ENCODE measurements around the gene TMEM171. TPM values are rescaled to one million over a fixed set of nuclear protein-coding genes. Genes with fewer than 3 reads are reported as not detected.

The TMEM171 gene
- total RNA-seq, 1 experiment from 2014 or later = 20.8 TPM

DNA sequence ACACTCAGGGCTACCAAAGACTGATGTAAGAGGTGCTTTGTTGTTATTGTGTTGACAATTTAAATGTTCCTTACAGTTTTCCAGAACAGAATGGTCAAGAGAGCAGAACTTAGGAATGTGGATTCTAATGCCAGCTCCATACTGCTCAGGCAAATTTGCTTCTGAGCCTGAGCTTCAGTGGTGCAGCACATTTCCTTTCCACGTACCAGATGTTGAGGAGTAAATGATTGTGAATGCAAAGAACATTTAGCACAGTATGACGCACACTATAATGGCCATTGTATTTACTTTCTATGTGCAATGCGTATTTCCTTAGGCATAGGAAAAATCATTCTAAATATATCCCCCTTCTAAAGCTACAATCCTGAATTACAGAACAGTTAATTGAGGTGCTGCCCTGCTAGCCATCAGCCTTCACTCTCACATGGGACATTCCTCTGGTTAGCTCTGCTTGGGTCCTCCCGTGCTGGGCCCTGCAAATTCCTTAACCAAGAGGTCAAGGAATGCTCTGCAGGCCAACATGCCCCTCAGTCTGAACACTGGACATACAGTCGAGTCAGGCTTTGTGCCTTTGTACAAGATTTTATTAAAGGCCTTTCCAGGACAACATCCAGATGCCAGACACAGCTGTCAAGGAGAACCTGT, 31.5 kb downstream of the TMEM171 start:
- BruUV-seq (replicated peaks) = no TSS peak
- Mint-ChIP-seq H3K9me3 (ENCODE audit: low read depth, unreplicated experiment) (no peaks in the 10 kb centered on the region), H3K4me1 (ENCODE audit: low read depth, unreplicated experiment) (no peaks in the 10 kb centered on the region), H3K4me3 (ENCODE audit: low read depth, unreplicated experiment) (no peak overlapping the region), H3K27ac (ENCODE audit: unreplicated experiment) (no peak overlapping the region), H3K27me3 (ENCODE audit: unreplicated experiment) (no peaks in the 10 kb centered on the region), H3K36me3 (ENCODE audit: insufficient read depth, unreplicated experiment) (no peaks in the 10 kb centered on the region)
- intact Hi-C loops (cut with micrococcal nuclease; ENCODE audit: unreplicated experiment) = loop anchor here (1.0 kb wide), 1 partner anchor 69 kb away; no protein-coding TSS in a partner anchor
- CTCF ChIA-PET = interaction anchor here (1.8 kb wide), 2 partner anchors 50 to 299 kb away, joined by 5 to 8 read pairs; no protein-coding TSS in a partner anchor
- TF ChIP-seq, protein P1, sequence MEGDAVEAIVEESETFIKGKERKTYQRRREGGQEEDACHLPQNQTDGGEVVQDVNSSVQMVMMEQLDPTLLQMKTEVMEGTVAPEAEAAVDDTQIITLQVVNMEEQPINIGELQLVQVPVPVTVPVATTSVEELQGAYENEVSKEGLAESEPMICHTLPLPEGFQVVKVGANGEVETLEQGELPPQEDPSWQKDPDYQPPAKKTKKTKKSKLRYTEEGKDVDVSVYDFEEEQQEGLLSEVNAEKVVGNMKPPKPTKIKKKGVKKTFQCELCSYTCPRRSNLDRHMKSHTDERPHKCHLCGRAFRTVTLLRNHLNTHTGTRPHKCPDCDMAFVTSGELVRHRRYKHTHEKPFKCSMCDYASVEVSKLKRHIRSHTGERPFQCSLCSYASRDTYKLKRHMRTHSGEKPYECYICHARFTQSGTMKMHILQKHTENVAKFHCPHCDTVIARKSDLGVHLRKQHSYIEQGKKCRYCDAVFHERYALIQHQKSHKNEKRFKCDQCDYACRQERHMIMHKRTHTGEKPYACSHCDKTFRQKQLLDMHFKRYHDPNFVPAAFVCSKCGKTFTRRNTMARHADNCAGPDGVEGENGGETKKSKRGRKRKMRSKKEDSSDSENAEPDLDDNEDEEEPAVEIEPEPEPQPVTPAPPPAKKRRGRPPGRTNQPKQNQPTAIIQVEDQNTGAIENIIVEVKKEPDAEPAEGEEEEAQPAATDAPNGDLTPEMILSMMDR (IDR thresholded peaks at IDR 0.05; ENCODE audit: unreplicated experiment) = no peak
- no peak for DNase-seq

DNA sequence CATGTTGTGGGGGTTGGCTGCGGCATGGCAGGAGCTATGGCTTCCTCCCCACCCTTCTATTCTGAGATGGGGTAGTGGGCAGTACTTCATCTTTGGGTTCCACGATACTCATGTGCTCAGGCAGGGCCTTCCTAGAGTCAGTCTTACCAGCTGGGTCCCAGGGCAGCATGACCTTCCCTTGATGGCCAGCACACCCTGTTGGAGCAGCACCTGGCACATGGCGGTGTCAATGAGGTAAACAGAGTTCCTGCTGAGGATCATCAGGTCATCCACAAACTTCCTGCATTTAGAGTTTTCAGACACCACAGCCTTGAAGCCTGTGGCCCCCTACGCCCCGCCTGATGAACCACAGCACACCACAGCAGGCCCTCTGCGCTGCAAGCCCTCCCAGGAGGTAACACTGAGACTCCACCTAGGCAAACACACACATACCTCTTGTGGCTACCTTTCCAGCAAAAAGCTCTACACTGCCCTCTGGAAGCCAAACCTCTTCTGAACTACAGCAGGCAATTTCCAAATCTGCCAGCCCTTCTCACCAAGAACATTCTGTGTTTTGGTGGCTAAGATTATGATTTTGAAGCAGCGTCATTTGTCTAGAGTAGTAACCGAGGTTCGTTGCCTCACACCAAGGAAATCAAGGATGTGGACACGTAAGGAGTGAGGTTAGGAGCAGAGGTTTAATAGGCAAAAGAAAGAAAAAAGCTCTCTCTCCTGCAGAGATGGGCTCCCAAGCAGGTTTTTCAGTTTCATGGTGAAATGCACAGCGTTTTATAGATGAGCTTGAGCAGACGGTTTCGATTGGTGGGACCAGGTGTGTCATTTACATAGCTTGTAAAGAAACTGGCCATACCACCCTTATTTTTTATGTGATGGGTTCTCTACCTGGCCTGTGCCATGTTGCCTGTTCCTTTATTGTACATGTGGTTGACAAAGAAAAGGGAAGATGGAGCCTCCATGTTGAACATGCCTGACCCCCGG, 32.3 kb downstream of the TMEM171 start:
- BruUV-seq (replicated peaks) = no TSS peak
- H3K4me3 Mint-ChIP-seq (ENCODE audit: low read depth, unreplicated experiment) = no peak overlapping the region
- H3K4me1 Mint-ChIP-seq (ENCODE audit: low read depth, unreplicated experiment) = no peaks in the 10 kb centered on the region
- CTCF ChIA-PET = interaction anchor here (0.7 to 1.8 kb wide), 6 partner anchors 9 to 299 kb away, joined by 3 to 8 read pairs (median 3); no protein-coding TSS in a partner anchor
- no peaks in the 10 kb centered on the region for H3K9me3 Mint-ChIP-seq (ENCODE audit: low read depth, unreplicated experiment)
- TF ChIP-seq, protein P1 (IDR thresholded peaks at IDR 0.05; ENCODE audit: unreplicated experiment) = no peak
- no peak overlapping the region for H3K27ac Mint-ChIP-seq (ENCODE audit: unreplicated experiment)
- intact Hi-C loops (cut with micrococcal nuclease; ENCODE audit: unreplicated experiment) = loop anchor here (1.0 kb wide), 1 partner anchor 69 kb away; no protein-coding TSS in a partner anchor
- no peaks in the 10 kb centered on the region for H3K27me3 Mint-ChIP-seq (ENCODE audit: unreplicated experiment)
- H3K36me3 Mint-ChIP-seq (ENCODE audit: insufficient read depth, unreplicated experiment) = no peaks in the 10 kb centered on the region
- DNase-seq = peak; percentile 47

DNA sequence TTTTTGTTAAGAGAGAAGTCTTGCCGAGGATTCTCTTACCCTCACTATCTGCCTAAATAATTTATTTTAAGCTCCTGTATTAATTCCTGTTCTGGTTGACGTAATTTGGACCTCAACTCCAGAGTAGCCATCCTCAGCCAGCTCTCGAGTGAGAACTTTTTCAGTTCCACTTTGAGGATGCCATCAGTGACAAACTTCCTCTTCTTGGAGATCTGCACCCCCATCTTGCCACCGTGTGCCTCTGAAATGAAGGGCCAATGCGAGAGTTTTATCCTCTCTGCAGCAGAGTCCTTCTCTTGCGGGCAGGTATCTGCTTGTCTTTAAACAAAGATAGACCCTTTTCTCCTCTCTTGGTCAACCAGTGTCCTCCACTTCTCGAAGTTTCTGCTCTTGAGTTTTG, 33.1 kb downstream of the TMEM171 start:
- intact Hi-C loops (cut with micrococcal nuclease; ENCODE audit: unreplicated experiment) = no loop called here
- H3K36me3 Mint-ChIP-seq (ENCODE audit: insufficient read depth, unreplicated experiment) = no peaks in the 10 kb centered on the region
- CTCF ChIA-PET = interaction anchor here (0.9 to 1.8 kb wide), 3 partner anchors 48 to 298 kb away, joined by 3 to 8 read pairs (median 5); no protein-coding TSS in a partner anchor

More for the DNA sequence above, 33.1 kb downstream of the TMEM171 start:
- Mint-ChIP-seq H3K4me3 (ENCODE audit: low read depth, unreplicated experiment) (no peak overlapping the region), H3K9me3 (ENCODE audit: low read depth, unreplicated experiment) (no peaks in the 10 kb centered on the region), H3K27me3 (ENCODE audit: unreplicated experiment) (no peaks in the 10 kb centered on the region), H3K4me1 (ENCODE audit: low read depth, unreplicated experiment) (no peaks in the 10 kb centered on the region), H3K27ac (ENCODE audit: unreplicated experiment) (no peak overlapping the region)
- no TSS peak for BruUV-seq (replicated peaks)
- DNase-seq = no peak
- TF ChIP-seq, protein P1 (IDR thresholded peaks at IDR 0.05; ENCODE audit: unreplicated experiment) = no peak
